Right lobe of liver (tissue), 6 donors: ENCODE measurements around the gene TIMMDC1. TPM values are rescaled to one million over a fixed set of nuclear protein-coding genes. Genes with fewer than 3 reads are reported as not detected.

Source experiments
- ATAC-seq, 4 donors: fragments of 200-7000 bp; cut with Tn5 transposase; one replicate each; pipeline ENCODE4 v1.9.1; 2020; ENCODE audit warnings: mild to moderate bottlenecking in 4 of 4, moderate library complexity in 4 of 4
- DNase-seq, 3 donors: peaks; one replicate each; pipeline ENCODE4 v3.0.0-alpha.2; 2020
- H3K27ac ChIP-seq, 3 donors: fragments of 200-600 bp; one replicate each; pipeline ENCODE4 v1.8.0; 2022
- H3K27me3 ChIP-seq, 2 donors: fragments of 200-600 bp; one replicate each; pipeline ENCODE4 v1.8.0; 2022
- H3K36me3 ChIP-seq, 4 donors: fragments of 200-600 bp; sonication (generic) in 1 of 4; one replicate each; pipeline versions ENCODE4 v1.5.1 to v1.8.0; 2017 to 2022; ENCODE audit warnings: control low read depth in 1 of 4
- H3K4me1 ChIP-seq, 4 donors: fragments of 200-600 bp; sonication (generic) in 1 of 4; one replicate each; pipeline versions ENCODE4 v1.5.1 to v1.8.0; 2017 to 2022; ENCODE audit warnings: control low read depth in 1 of 4
- H3K4me3 ChIP-seq, 3 donors: fragments of 200-600 bp; one replicate each; pipeline ENCODE4 v1.8.0; 2022
- H3K9me3 ChIP-seq, 4 donors: fragments of 200-600 bp; sonication (generic) in 1 of 4; one replicate each; pipeline versions ENCODE4 v1.5.1 to v1.8.0; 2017 to 2022; ENCODE audit warnings: control low read depth in 1 of 4
- POLR2A ChIP-seq: fragments of 450-650 bp; IDR thresholded peaks from one replicate; pipeline ENCODE4 v1.6.1; 2017; ENCODE audit warnings: antibody characterized with exemption, mild to moderate bottlenecking
- WGBS: methylation state at CpG from one replicate; pipeline ENCODE4 v1.1.6; 2018; ENCODE audit warnings: low coverage, low lambda C conversion rate; ENCODE audit not compliant: insufficient coverage; ENCODE audit errors: missing lambda C conversion rate; 5-methylcytosine and 5-hydroxymethylcytosine counted together
- intact Hi-C, 2 donors: fragments of 100-400 bp; cut with DNase I; formaldehyde crosslinking; loops; one replicate each; pipeline versions ENCODE4 v1.11.2 to v1.14.1; 2022
- total RNA-seq, 6 experiments: library from RNA; depleted of rRNA in 2 of 6; stranded (reverse); fragments of >200 nt in 2 of 6; fragmentation: NEBNext Ultra II Directional in 3 of 6; extraction: Animal tissue kit (Norgen Biotek cat#: 25700) in 3 of 6; gene quantifications; one replicate each; pipeline versions ENCODE4 v1.1.0 to v1.2.4, GENCODE V29; 2016 to 2023
- TF ChIP-seq, protein P1 (sequence below), 4 donors: fragments of 200-600 bp in 3 of 4; fragments of 450-650 bp in 1 of 4; IDR thresholded peaks; one replicate each; pipeline versions ENCODE4 v1.5.1 to v1.8.0; 2016 to 2022; ENCODE audit warnings: antibody characterized with exemption in 4 of 4, mild to moderate bottlenecking in 2 of 4
- donor health status: DM: no; HTN: yes; CAD: no.
- donor health status: DM: no; HTN: no; CAD: no.
- donor health status: DM: no; HTN: no; CAD: no.
- donor health status: DM: no; HTN: yes; CAD: no.
- donor health status: DM: no; HTN: yes; CAD: no.

Gene TIMMDC1
- total RNA-seq, 6 experiments from 2014 or later = 16.4 to 63.5 (median 42.8) TPM

DNA sequence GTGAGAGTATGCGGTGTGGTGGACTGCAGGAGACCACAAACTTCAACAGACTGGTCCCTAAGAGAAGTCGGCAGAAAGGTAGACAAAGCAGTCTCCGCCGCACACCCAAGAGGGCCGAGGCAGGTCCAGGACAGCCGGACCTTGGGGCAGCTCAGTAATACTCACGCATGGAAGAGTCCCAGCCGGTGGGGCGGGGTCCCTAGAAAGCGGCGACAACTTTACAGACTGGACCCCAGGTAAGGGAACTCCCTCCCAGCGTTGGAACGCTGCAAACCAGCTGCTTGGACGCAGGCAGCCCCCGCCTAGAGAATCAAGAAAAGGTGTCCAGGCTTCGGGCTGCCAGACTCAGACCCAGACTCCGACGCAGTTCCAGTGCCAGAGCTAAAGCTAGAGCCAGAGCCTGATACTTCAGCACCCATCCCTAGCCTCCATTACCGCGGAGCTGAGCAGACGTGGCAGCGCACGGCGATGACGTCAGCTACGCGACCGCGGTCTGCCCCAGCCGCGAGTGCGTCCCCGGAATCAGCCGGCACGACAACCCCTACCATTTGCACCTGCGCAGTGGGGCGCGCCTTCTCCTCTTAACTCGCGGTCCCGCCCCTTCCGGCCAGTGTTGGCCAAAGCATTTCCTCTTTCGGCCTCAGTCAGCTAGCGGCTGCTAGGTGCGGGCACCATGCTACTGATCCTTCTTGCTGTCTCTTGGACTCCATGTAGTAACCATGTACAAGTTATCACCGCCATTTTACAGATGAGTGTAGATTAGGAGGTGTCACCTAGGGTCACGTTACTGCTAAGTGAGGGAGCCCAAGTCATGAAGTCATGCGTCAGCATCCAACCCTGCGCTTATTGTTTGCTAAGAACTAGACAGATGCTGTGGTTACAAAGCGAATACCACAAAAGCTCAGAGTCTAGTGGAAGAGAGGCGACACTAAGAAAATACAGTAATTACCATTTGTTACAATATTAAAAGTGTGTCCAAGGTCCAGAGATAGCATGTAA lies 34.9 kb upstream of the TIMMDC1 start, which contains the start of gene TMEM39A:
TSS of gene TMEM39A (minus strand) at position 445 of the 999 bp plus-strand sequence. CDS start 1,541 bp downstream, outside the sequence.
- intact Hi-C loops = no loop called here
- 9% methylated on average over 19 of the region's 51 CpGs for WGBS

GRCh38 chr3:119468041-119468440 lies 30.3 kb upstream of the TIMMDC1 start:
- ATAC-seq = no peak
- Histone ChIP-seq H3K9me3 (no peaks in the 10 kb centered on the region), H3K27me3 (no peaks in the 10 kb centered on the region), H3K27ac (peak overlapping the region in 2 of 3 donors; percentile 69 to 76), H3K4me3 (peak overlapping the region in 2 of 3 donors; percentile 29 to 98), H3K4me1 (peaks cover 0 to 15% (median 0%) of the 10 kb centered on the region in 4 donors), H3K36me3 (peaks cover 0 to 10% (median 2%) of the 10 kb centered on the region in 4 donors)
- no CpG with 5 or more reads among the region's 2 CpGs for WGBS
- intact Hi-C loops = no loop called here
- TF ChIP-seq, protein P1, sequence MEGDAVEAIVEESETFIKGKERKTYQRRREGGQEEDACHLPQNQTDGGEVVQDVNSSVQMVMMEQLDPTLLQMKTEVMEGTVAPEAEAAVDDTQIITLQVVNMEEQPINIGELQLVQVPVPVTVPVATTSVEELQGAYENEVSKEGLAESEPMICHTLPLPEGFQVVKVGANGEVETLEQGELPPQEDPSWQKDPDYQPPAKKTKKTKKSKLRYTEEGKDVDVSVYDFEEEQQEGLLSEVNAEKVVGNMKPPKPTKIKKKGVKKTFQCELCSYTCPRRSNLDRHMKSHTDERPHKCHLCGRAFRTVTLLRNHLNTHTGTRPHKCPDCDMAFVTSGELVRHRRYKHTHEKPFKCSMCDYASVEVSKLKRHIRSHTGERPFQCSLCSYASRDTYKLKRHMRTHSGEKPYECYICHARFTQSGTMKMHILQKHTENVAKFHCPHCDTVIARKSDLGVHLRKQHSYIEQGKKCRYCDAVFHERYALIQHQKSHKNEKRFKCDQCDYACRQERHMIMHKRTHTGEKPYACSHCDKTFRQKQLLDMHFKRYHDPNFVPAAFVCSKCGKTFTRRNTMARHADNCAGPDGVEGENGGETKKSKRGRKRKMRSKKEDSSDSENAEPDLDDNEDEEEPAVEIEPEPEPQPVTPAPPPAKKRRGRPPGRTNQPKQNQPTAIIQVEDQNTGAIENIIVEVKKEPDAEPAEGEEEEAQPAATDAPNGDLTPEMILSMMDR (IDR thresholded peaks at IDR 0.05) = no peak
- TF ChIP-seq POLR2A = no peak
- no peak for DNase-seq

More for the DNA sequence above, 34.9 kb upstream of the TIMMDC1 start, which contains the start of gene TMEM39A:
- TF ChIP-seq, protein P1 (IDR thresholded peaks at IDR 0.05) = peak; percentile 9 to 25 (median 20)
- TF ChIP-seq POLR2A = peak; percentile 95
- DNase-seq = peak; percentile 99 to 100 (median 100)
- ATAC-seq = peak; percentile 96 to 98 (median 97)
- H3K4me3 ChIP-seq = peak within 1 kb of the TSS; percentile 89 to 98 (median 90)
- H3K9me3 ChIP-seq = no peaks in the 10 kb centered on the region
- peaks cover 0 to 28% (median 11%) of the 10 kb centered on the region in 4 donors for H3K4me1 ChIP-seq
- H3K36me3 ChIP-seq = peaks cover 0 to 30% (median 6%) of the 10 kb centered on the region in 4 donors
- no peaks in the 10 kb centered on the region for H3K27me3 ChIP-seq
- H3K27ac ChIP-seq = peak within 1 kb of the TSS; percentile 73 to 87 (median 84)

- Histone ChIP-seq H3K4me1 (peaks cover 0 to 11% (median 0%) of the 10 kb centered on the region in 4 donors), H3K27me3 (no peaks in the 10 kb centered on the region), H3K4me3 (peak overlapping the region; percentile 95 to 100 (median 98)), H3K27ac (peak overlapping the region in 1 of 3 donors; percentile 69), H3K36me3 (peaks cover 0 to 10% (median 2%) of the 10 kb centered on the region in 4 donors), H3K9me3 (no peaks in the 10 kb centered on the region)
- WGBS = 16% methylated on average over 11 of the region's 16 CpGs
- ATAC-seq = peak in 3 of 4 donors; percentile 1 to 32 (median 2)
- TF ChIP-seq, protein P1 (IDR thresholded peaks at IDR 0.05) = no peak
- no peak for TF ChIP-seq POLR2A
- no peak for DNase-seq
- intact Hi-C loops = no loop called here
Measured at GRCh38 chr3:119469418-119470189, 28.7 kb upstream of the TIMMDC1 start.

DNA sequence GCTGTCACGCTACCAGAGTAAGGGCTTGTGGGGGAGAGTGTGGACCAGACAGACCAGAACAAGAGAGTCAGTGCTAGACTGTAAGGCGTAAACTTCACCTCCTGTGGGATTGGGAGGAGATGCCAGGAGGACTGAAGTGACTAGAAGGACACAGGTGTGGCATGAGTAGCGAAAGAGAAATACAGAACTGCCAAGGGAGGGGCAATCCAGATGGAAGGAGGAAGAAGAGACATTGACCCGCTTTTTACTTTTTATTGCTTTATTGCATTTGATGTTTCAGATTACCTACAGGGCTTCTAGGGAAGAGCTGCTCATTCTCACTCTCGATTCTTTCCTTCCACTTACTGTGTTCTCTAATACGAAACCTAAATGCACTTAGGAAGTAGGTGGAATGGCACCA lies 27.5 kb upstream of the TIMMDC1 start:
- Histone ChIP-seq H3K4me1 (peaks cover 0 to 11% (median 0%) of the 10 kb centered on the region in 4 donors), H3K27me3 (no peaks in the 10 kb centered on the region), H3K9me3 (no peaks in the 10 kb centered on the region), H3K36me3 (peaks cover 0 to 10% (median 2%) of the 10 kb centered on the region in 4 donors), H3K4me3 (no peak overlapping the region), H3K27ac (no peak overlapping the region)
- intact Hi-C loops = no loop called here
- no peak for TF ChIP-seq POLR2A
- TF ChIP-seq, protein P1 (IDR thresholded peaks at IDR 0.05) = no peak
- DNase-seq (no peak), ATAC-seq (no peak)
- WGBS = 95% methylated on average over 6 of the region's 6 CpGs
